GM23338 (cell line): ENCODE results near the gene TRPC3. TPM values are rescaled to one million over a fixed set of nuclear protein-coding genes. Genes with fewer than 3 reads are reported as not detected.

Experiments
- ATAC-seq: fragments of 200-7000 bp; cut with Tn5 transposase; 3 replicates; pipeline ENCODE4 v1.9.1; 2020
- DNase-seq: peaks from one replicate; pipeline ENCODE4 v3.0.0-alpha.2; 2015; ENCODE audit warnings: low spot score
- H2AFZ ChIP-seq: fragments of 200-600 bp; sonication (generic); 2 replicates; pipeline ENCODE4 v1.8.0; 2016; ENCODE audit warnings: antibody characterized with exemption, mild to moderate bottlenecking, moderate library complexity
- H3F3A ChIP-seq: fragments of 200-600 bp; sonication (generic); replicated peaks from 2 replicates; pipeline ENCODE4 v1.8.0; 2017; ENCODE audit warnings: antibody characterized with exemption, mixed run types, low read depth
- H3K27ac ChIP-seq: fragments of 200-600 bp; sonication (generic); 2 replicates; pipeline ENCODE4 v1.6.1; 2016; ENCODE audit warnings: low read depth
- H3K27me3 ChIP-seq: fragments of 200-600 bp; sonication (generic); 2 replicates; pipeline ENCODE4 v1.8.0; 2016; ENCODE audit warnings: mild to moderate bottlenecking, mixed run types, moderate library complexity; ENCODE audit not compliant: insufficient read depth
- H3K36me3 ChIP-seq: fragments of 200-600 bp; sonication (generic); 2 replicates; pipeline ENCODE4 v1.8.0; 2016; ENCODE audit warnings: mild to moderate bottlenecking; ENCODE audit not compliant: insufficient read depth
- H3K4me1 ChIP-seq: fragments of 200-600 bp; sonication (generic); 2 replicates; pipeline ENCODE4 v1.8.0; 2016; ENCODE audit warnings: mild to moderate bottlenecking, moderate library complexity; ENCODE audit not compliant: insufficient read depth
- H3K4me2 ChIP-seq: fragments of 200-600 bp; sonication (generic); 2 replicates; pipeline ENCODE4 v1.7.1; 2017; ENCODE audit warnings: mixed run types
- H3K4me3 ChIP-seq: fragments of 200-600 bp; sonication (generic); 2 replicates; pipeline ENCODE4 v1.6.1; 2016; ENCODE audit warnings: mixed run types
- H3K79me2 ChIP-seq: fragments of 200-600 bp; sonication (generic); replicated peaks from 2 replicates; pipeline ENCODE4 v1.8.0; 2017; ENCODE audit warnings: mild to moderate bottlenecking; ENCODE audit not compliant: insufficient read depth
- H3K9me2 ChIP-seq: fragments of 200-600 bp; sonication (generic); 2 replicates; pipeline ENCODE4 v1.8.0; 2017; ENCODE audit not compliant: insufficient read depth
- H4K20me1 ChIP-seq: fragments of 200-600 bp; sonication (generic); replicated peaks from 2 replicates; pipeline ENCODE4 v1.8.0; 2017; ENCODE audit warnings: mild to moderate bottlenecking; ENCODE audit not compliant: insufficient read depth
- H3K27ac Mint-ChIP-seq: 2 replicates; pipeline ENCODE4 v1.8.0; 2020; ENCODE audit warnings: inconsistent platforms, mild to moderate bottlenecking, moderate library complexity, mixed read lengths
- H3K27me3 Mint-ChIP-seq: 3 replicates; pipeline ENCODE4 v1.8.0; 2022; ENCODE audit warnings: low read depth, mild to moderate bottlenecking, moderate library complexity, mixed read lengths, inconsistent platforms; ENCODE audit not compliant: insufficient read depth, poor library complexity
- H3K36me3 Mint-ChIP-seq: 3 replicates; pipeline ENCODE4 v1.8.0; 2021; ENCODE audit warnings: low read depth, mild to moderate bottlenecking, inconsistent platforms, moderate library complexity, mixed read lengths
- H3K4me1 Mint-ChIP-seq: 3 replicates; pipeline ENCODE4 v1.8.0; 2020; ENCODE audit warnings: mild to moderate bottlenecking, inconsistent platforms, mixed read lengths
- H3K4me3 Mint-ChIP-seq: 3 replicates; pipeline ENCODE4 v1.8.0; 2021; ENCODE audit warnings: moderate library complexity, mild to moderate bottlenecking, inconsistent platforms, mixed read lengths
- H3K9me3 Mint-ChIP-seq: 3 replicates; pipeline ENCODE4 v1.8.0; 2020; ENCODE audit warnings: moderate library complexity, mild to moderate bottlenecking, inconsistent platforms, mixed read lengths
- CREB1 ChIP-seq: fragments of 250-450 bp; sonication (Bioruptor Pico); IDR thresholded peaks from 2 replicates; pipeline ENCODE4 v1.5.0; 2020; ENCODE audit warnings: low read depth, mild to moderate bottlenecking, moderate library complexity
- CTCF ChIP-seq, 2 experiments: fragments of 200-600 bp in 1 of 2; sonication (generic) in 1 of 2; conservative IDR thresholded peaks; 2 replicates each; pipeline versions ENCODE4 v1.5.1 to v1.6.1; 2016 to 2017; ENCODE audit warnings: antibody characterized with exemption in 2 of 2, low read depth in 2 of 2, mild to moderate bottlenecking in 2 of 2, moderate library complexity in 1 of 2
- EZH2 ChIP-seq: fragments of 200-600 bp; sonication (generic); IDR thresholded peaks from one replicate; pipeline ENCODE4 v1.8.0; 2017; ENCODE audit warnings: antibody characterized with exemption, mild to moderate bottlenecking, low read depth; ENCODE audit not compliant: unreplicated experiment
- EZH2phosphoT487 ChIP-seq: fragments of 200-600 bp; sonication (generic); IDR thresholded peaks from one replicate; pipeline ENCODE4 v1.8.1; 2018; ENCODE audit warnings: antibody characterized with exemption; ENCODE audit not compliant: unreplicated experiment
- JUNB ChIP-seq: IDR thresholded peaks from one replicate; pipeline ENCODE4 v1.6.1; 2016; ENCODE audit warnings: antibody characterized with exemption; ENCODE audit not compliant: unreplicated experiment
- NANOG ChIP-seq: IDR thresholded peaks from 2 replicates; pipeline ENCODE4 v1.6.1; 2016; ENCODE audit warnings: antibody characterized with exemption, borderline replicate concordance
- POLR2AphosphoS5 ChIP-seq: IDR thresholded peaks from 2 replicates; pipeline ENCODE4 v1.6.1; 2016; ENCODE audit warnings: antibody characterized with exemption, low read depth
- REST ChIP-seq: IDR thresholded peaks from one replicate; pipeline ENCODE4 v1.6.1; 2018; ENCODE audit warnings: antibody characterized with exemption; ENCODE audit not compliant: unreplicated experiment
- STAT1 ChIP-seq: IDR thresholded peaks from one replicate; pipeline ENCODE4 v1.6.1; 2016; ENCODE audit warnings: antibody characterized with exemption; ENCODE audit not compliant: unreplicated experiment
- ZNF114 ChIP-seq: fragments of 250-450 bp; sonication (Bioruptor Pico); IDR thresholded peaks from 2 replicates; pipeline ENCODE4 v1.5.0; 2020; ENCODE audit warnings: mild to moderate bottlenecking, moderate library complexity
- ZNF331 ChIP-seq: fragments of 250-450 bp; sonication (Bioruptor Pico); IDR thresholded peaks from 2 replicates; pipeline ENCODE4 v1.5.0; 2020; ENCODE audit warnings: low read depth, mild to moderate bottlenecking, moderate library complexity
- ZNF462 ChIP-seq: fragments of 250-450 bp; sonication (Bioruptor Pico); IDR thresholded peaks from 2 replicates; pipeline ENCODE4 v1.5.0; 2020; ENCODE audit warnings: mild to moderate bottlenecking, moderate library complexity
- polyA plus RNA-seq: library from polyadenylated mRNA; unstranded; fragments of >200 nt; fragmentation: Nextera tagmentation; extraction: Ambion mirVana; gene quantifications from 2 replicates; pipeline ENCODE4 v1.2.1, GENCODE V29; 2016
- total RNA-seq: library from RNA; depleted of rRNA; stranded (reverse); fragments of >200 nt; shearing (Covaris generic); gene quantifications from 2 replicates; pipeline ENCODE4 v1.2.3, GENCODE V29; 2014
- TF ChIP-seq, protein P1 (sequence below): IDR thresholded peaks from 2 replicates; pipeline ENCODE4 v1.6.1; 2016; ENCODE audit warnings: antibody characterized with exemption

Gene TRPC3
- total and polyA plus RNA-seq, 2 experiments from 2014 or later, result 0.44 to 1.0 TPM

GRCh38 chr4:121879135-121879534 lies 72.7 kb downstream of the TRPC3 start:
- H3K9me3 Mint-ChIP-seq, result no peaks in the 10 kb centered on the region
- H3K4me2 ChIP-seq, result no peak overlapping the region

More at GRCh38 chr4:121879135-121879534, 72.7 kb downstream of the TRPC3 start:
- no peaks in the 10 kb centered on the region; the same call in 1 of the 2 replicates for H3K4me1 ChIP-seq
- DNase-seq (no peak), ATAC-seq (no peak)
- no peak overlapping the region for H3K4me3 Mint-ChIP-seq
- no peak overlapping the region for H3K4me3 ChIP-seq
- H3K27me3 Mint-ChIP-seq, result no peaks in the 10 kb centered on the region
- H3K79me2 ChIP-seq, result no peaks in the 10 kb centered on the region
- no peaks in the 10 kb centered on the region for H3K36me3 Mint-ChIP-seq
- no peak overlapping the region for H3K27ac ChIP-seq
- no peaks in the 10 kb centered on the region for H3K36me3 ChIP-seq
- H4K20me1 ChIP-seq, result no peaks in the 10 kb centered on the region
- H3K27me3 ChIP-seq, result no peaks in the 10 kb centered on the region
- TF ChIP-seq STAT1, result no peak
- no peak for TF ChIP-seq CREB1
- no peak for TF ChIP-seq REST
- TF ChIP-seq ZNF114 (CRISPR knock-in tag), result no peak
- TF ChIP-seq EZH2phosphoT487, result no peak
- TF ChIP-seq CTCF (conservative IDR thresholded peaks at IDR 0.05; ENCODE audit: low read depth in 2 of 2), result no peak
- TF ChIP-seq NANOG, result no peak
- TF ChIP-seq POLR2AphosphoS5, result no peak
- no peak for TF ChIP-seq EZH2
- TF ChIP-seq, protein P1, sequence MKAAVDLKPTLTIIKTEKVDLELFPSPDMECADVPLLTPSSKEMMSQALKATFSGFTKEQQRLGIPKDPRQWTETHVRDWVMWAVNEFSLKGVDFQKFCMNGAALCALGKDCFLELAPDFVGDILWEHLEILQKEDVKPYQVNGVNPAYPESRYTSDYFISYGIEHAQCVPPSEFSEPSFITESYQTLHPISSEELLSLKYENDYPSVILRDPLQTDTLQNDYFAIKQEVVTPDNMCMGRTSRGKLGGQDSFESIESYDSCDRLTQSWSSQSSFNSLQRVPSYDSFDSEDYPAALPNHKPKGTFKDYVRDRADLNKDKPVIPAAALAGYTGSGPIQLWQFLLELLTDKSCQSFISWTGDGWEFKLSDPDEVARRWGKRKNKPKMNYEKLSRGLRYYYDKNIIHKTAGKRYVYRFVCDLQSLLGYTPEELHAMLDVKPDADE, result no peak
- TF ChIP-seq JUNB, result no peak
- no peak for TF ChIP-seq ZNF331 (CRISPR knock-in tag)
- no peak for TF ChIP-seq ZNF462 (CRISPR knock-in tag)
- H3F3A ChIP-seq, result no peaks in the 10 kb centered on the region
- no peaks in the 10 kb centered on the region; the same call in 1 of the 3 replicates for H3K4me1 Mint-ChIP-seq
- H2AFZ ChIP-seq, result no peak overlapping the region
- no peak overlapping the region for H3K27ac Mint-ChIP-seq
- H3K9me2 ChIP-seq, result no peaks in the 10 kb centered on the region
